KBM-7 (cell line): ENCODE measurements around the gene CLNS1A.
A peak's percentile ranks its signal among the peaks of the same experiment; 100 is the strongest.
"Not testable (repeated sequence)": the region's sequence is repeated elsewhere in the genome, so short reads cannot be mapped to it uniquely, and the experiment has no call there.

ENCODE experiments used
- DNase-seq: peaks from one replicate; pipeline ENCODE4 v3.0.0-alpha.2; 2015
- in situ Hi-C: fragments of 300-500 bp; cut with MboI; formaldehyde crosslinking; loops from 2 replicates; pipeline ENCODE4 v1.14.3; 2020; ENCODE audit warnings: low sequenced_read_pairs, low pct_unique_long_range_greater_than_20kb, mixed read lengths

The CLNS1A gene

DNA sequence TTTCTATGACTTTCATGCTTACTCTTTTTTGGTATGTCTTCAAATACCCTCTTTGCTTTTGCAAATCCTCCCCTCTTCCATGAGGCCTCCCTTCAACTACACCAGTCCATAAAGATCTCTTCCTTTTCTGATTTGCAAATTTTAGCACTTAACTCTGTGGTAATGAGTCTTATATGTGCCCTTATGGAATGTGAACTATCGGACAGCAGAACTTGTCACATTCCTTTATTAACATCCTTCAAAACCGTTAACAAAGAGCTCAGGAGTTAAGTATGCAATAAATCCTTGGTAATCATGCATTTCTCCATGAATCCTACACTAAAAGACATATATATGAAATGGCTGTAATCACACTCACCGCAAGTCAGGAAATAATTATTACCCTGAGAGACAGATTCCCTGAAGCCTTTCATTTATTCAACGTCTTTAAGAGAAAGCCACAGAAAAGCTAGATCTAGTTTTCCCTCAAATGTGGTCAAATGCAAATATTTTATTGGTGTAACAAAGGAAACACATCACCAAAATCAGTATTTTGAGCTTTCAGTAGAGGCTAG, 7.4 kb downstream of the CLNS1A start:
- DNase-seq: no peak
- in situ Hi-C loops: no loop called here

DNA sequence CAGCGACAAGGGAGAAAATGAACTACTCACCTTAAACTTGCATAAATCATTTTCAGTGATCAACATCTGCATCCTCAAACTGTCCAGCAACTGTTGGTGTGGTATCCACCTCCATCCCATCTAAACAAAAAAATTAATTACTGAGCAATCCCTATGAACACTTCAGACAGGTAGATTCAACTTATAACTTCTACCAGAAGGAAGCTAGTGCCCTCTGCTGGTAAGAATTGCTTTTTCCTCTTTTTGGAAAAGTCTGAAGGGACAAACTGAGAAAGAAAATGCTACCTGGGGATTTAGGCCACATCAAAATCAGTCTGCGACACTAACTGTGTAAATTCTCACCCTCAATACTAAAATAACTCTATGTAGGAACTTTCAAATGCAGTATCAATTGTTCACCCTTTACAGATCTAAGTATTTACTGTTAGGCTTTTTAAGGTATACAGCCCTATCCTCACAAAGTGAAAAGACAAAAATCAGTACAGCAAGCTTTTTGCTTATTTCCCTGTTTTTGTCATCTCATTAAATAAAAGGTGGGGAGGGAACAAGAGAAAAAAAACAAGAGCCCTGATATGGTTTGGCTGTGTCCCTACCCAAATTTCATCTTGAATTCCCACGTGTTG, 17.9 kb downstream of the CLNS1A start:
- in situ Hi-C loops: no loop called here
- DNase-seq: peak; percentile 63

DNA sequence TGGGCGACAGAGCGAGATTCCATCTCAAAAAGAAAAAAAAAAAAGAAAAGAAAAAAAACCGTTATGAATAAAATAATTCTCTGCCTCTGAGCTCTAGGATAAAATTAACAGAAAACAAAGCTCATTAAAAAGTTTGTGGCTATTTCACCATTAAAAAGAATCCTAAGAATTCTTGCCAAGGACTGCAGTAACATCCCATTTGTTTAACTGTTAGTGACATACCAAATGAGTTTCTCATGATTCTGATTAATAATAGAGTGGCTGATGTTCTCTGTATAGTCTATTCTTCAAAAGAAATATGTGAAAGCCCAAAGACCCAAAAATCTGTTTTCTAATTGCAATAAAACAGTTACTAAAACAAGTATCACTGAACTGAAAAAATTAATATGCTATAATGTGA, 19.7 kb downstream of the CLNS1A start:
- in situ Hi-C loops: no loop called here
- no peak for DNase-seq

DNA sequence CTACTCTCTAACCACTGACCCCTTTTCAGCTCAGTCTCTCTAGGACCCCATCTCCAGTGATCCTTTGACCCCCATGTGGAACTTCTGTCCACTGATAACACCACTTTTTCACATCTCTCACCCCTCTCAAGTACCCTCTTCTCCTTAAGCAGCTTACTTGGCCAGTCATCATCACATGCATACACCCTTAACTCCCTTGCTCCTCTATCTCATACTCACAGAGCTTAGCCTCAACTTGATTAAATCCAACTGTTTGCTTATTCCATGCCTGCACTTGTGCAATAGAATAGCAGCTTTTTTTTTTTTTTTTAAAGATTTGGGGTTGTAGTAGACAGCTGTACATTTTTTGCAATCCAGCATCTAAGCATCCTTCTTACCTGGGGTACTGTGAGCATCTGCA, 25.7 kb downstream of the CLNS1A start:
- no peak for DNase-seq
- in situ Hi-C loops: no loop called here

DNA sequence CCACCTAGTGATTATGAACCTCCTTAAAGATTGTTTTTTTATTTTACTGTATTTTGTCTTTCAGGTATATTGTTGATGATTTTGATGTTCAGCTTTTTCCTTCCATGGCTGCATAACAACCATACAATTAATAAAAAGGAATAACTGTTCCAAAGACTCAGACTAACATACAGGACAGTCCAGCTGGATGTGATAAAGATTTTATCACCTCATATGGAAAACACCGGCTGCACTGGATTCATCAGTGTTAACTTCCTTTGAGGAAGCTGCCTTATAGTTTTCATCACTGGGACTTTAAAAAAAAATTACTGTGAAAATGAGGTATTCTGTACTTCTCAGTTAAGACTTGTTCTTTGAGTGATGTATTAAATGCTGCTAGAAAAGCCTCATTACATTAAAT, 28.4 kb downstream of the CLNS1A start:
- no peak for DNase-seq
- in situ Hi-C loops: no loop called here

DNA sequence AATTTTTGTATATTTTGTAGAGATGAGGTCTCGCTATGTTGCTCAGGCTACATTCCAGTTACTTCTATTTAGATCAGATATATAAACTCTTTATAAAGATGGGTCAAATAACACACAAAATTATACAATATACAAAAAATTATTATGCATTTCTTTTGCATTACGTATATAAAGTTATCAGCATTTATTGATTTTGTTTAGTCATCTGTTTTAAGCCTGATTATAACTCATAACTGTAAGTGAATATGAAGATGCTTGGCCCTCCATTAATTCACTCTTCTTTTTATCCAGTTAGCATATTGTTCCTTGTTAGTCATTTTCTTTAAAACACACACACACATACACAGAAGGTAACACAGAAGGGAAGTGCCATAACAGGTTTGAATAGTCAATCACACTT, 33.3 kb downstream of the CLNS1A start:
- in situ Hi-C loops: no loop called here
- DNase-seq: no peak

DNA sequence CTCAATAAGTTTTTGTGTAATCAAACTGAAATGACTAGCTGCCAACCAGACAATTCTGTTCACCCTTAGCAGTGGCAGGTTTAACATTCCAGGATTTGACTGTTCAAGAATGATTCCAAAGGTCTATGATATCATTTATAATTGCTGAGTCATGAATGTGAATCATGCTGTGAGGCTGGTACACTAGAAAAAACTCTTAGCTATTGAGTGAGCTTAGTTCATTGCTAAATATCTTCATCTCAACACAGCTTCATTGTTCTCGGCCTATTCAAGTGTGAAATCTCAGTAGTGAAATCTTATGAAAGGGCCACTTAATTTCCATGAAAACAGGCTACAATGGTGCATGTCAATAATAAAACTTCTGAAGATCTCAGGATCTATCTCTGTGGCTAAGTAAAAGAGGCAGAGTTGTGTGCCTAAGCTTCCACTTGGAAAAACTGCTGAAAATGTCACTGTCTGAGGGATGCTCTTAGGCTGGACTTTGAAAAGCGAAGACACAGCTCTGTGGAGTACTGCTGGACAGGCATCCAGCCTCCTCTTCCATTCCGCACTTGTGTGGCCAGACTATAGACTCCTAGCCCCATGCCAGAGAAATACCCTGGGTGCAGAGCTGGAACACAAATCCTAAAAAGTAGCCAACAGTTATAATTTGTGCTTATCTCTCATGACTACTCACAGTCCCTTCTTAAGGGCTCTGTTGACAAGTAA, 35.1 kb downstream of the CLNS1A start:
- DNase-seq: no peak
- in situ Hi-C loops: no loop called here

DNA sequence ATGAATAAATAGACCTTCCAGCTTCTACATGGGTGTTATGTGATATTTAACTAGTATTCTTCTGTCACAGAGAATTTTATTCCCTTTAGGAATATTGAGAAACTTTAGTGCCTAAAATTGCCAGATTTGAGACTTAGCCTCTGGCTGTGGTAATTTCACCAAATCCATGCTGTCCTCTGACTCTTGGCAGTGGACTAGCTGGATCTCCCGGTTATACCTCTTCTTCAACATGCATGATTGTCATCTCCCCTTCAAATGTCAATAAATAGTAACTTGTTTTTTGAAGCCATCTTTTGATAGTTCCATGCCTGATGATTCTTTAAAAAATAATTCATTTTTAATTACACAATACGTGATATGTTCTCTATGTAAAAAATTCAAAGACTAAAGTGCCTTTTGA, 39.4 kb downstream of the CLNS1A start:
- DNase-seq: no peak
- in situ Hi-C loops: no loop called here

DNA sequence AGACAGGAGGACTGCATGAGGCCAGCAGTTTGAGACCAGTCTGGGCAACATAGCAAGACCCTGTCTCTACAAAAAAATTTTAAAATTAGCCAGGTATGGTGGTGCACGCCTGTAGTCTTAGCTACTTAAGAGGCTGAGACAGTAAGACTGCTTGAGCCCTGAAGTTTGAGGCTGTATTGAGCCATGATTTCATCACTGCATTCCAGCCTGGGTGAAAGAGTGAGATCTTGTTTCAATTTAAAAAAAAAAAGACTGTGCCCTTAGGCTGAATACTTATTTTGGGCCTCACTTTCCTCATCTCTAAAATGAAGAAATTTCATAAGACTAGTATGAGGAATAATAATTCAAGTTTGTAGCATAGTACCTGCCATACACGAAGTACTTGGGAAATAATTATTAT, 41.0 kb downstream of the CLNS1A start:
- in situ Hi-C loops: no loop called here
- no peak for DNase-seq

DNA sequence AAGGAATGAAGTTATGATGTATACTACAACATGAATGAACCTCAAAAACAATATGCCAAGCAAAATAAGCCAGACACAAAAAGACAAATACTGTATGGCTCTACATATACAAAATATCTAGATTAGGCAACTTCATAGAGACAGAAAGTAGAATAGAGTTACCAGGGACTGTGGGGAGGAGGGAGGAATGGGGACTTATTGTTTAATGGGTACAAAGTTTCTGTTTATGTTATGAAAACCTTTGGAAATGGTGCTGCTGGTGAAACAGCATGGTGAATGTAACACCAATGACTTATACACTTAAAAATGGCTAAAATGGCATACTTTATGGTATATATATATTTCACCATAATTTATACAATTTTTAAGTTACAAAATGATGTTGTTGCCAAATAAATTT, 43.7 kb downstream of the CLNS1A start:
- in situ Hi-C loops: no loop called here

DNA sequence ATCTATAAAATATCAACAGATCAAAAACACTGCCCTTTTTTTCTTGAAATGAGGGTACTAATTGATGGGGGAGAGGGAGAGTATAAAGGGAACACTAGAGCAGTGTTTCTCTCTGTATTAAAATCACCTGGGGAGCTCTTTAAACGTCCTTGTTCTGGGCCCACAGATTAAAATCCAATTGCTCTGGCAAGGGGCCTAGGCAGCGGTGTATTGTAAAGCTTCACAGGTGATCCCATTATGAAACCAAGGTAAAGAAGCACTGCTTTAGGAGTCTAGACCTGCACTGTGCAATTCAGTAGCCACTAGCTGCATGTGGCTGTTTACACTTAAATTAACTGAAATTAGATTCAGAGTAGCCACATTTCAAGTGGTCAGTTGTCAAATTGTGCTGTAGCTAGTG, 44.9 kb downstream of the CLNS1A start:
- in situ Hi-C loops: no loop called here
- DNase-seq: no peak

More for the DNA sequence above, 43.7 kb downstream of the CLNS1A start:
- DNase-seq: no peak

DNA sequence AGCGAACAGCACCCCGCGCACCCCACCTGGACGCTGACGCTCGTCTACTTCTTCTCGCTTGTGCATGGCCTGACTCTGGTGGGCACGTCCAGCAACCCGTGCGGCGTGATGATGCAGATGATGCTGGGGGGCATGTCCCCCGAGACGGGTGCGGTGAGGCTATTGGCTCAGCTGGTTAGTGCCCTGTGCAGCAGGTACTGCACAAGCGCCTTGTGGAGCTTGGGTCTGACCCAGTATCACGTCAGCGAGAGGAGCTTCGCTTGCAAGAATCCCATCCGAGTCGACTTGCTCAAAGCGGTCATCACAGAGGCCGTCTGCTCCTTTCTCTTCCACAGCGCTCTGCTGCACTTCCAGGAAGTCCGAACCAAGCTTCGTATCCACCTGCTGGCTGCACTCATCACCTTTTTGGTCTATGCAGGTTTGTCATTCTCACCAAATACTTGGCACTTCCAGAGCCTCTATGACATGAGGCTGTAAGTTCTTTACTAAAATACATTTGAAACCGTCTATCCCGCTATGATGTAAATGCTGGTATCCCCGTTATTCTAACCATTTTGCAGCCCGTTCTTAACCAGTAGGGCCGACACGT, 47.3 kb downstream of the CLNS1A start:
- DNase-seq: no peak
- in situ Hi-C loops: no loop called here

DNA sequence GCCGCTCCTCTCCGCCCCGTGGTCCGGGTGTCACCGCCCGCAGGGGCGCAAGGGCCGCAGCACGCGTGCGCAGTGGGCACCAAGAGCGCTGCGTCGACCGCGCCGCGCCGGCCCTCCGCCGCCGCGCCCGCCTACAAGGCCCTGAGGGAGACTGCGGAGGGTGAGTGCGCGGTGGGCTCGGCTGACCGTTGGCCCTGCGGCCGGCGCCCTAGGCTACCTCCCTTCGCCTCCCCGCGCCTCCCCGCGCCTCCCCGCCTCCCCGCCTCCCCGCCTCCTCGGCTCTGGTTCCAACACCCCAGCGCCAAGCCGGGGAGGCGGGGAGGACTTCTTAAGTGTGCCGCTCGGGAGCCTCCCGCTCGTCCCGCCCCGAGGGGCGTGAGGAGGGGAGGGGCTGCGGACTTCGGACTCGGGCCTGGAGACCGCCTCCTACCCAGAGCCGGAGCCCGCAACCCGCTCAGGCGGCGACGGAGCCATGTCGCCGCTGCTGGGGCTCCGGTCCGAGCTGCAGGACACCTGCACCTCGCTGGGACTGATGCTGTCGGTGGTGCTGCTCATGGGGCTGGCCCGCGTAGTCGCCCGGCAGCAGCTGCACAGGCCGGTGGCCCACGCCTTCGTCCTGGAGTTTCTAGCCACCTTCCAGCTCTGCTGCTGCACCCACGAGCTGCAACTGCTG, 47.9 kb downstream of the CLNS1A start, which contains the start of gene AQP11:
Gene AQP11, plus strand, starts transcription at position 433 of the 673 bp plus-strand sequence. Its CDS starts 40 bp downstream, at position 473.
- peak; percentile 77 for DNase-seq
- in situ Hi-C loops: no loop called here

DNA sequence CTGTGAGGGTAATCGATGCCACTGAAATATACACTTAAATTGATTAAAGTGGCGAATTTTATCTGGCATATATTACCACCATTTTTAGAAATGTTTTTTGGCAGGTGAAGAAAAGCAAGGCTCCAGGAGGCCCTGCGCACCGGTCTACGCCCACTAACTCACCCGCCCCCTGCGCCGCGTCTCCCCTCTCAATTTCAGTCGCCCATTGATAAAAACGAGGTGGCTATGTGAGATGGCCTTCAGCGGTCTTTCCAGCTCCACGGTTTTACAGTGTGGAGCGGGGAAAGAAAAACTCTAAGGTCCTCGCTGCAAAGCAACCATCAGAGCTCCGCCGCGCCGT, 48.4 kb downstream of the CLNS1A start:
- in situ Hi-C loops: no loop called here
- DNase-seq: no peak

DNA sequence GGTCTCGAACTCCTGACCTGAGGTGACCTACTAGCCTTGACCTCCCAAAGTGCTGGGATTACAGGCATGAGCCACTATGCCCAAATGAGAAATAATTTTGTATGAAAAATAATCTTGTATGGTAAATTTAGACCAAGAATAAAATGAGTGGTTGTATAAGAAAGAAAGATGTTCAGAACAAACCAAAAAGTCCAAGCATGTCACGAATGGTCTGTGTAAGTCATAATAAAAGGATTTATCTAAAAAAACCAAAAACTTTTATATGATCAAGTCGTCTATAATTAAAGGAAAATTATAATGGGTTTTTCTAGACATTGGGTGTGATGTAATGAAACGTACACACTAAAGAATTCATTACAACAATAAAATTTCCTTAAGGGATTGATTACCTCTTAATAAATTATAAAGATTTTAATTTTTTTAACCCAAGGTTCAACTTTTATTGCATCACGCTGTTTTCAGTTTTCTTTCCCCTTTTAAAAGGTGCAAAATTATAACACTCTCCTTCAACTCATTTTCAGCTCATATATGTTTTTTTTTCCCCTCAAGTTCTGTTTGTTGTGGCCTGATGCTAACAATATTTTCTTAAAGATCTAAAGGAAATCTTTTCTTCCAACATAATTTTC, 56.8 kb downstream of the CLNS1A start:
- in situ Hi-C loops: no loop called here
- peak; percentile 36 for DNase-seq

DNA sequence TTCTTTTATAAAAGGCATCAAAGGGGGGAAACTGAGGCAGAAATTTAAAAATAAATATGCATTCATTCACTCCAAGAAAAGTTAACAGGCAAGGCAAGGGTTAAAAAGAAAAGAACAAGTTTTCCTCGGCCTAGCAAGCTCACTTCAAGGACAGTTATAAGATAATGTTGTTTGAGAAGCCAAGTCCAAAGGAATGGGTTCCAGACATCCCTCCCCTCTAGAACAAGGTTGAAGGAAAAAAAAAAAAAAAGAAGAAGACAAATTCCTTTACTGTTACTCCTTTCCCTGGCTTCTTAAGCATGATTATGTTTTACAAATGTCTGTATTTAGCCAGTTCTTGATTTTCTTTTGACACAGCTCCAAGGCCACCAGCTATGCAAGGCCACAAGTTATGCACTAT, 62.2 kb downstream of the CLNS1A start:
- in situ Hi-C loops, DNase-seq: not testable (repeated sequence)

DNA sequence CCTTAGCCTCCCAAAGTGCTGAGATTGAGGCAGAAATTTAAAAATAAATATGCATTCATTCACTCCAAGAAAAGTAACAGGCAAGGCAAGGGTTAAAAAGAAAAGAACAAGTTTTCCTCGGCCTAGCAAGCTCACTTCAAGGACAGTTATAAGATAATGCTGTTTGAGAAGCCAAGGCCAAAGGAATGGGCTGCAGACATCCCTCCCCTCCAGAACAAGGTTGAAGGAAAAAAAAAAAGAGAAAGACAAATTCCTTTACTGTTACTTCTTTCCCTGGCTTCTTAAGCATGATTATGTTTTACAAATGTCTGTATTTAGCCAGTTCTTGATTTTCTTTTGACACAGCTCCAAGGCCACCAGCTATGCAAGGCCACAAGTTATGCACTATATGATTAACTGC, 66.7 kb downstream of the CLNS1A start:
- DNase-seq, in situ Hi-C loops: not testable (repeated sequence)

DNA sequence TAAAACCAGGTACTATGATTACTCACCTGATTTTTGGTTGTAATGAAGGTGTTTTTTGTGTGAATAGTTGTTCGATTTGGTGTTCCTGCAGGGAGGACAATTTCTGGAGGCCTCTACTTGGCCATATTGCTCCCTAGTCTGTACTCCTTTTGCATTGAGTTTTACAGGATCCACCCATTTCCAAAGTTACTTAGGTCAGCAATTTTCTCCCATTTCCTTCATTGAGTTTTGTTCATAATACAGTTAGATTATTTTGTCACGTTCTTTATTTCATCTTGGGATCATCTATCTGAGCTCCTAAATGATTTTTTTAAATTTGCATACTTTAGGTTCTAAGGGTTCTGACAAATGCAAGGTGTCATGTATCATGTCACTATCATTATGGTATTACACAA, 67.9 kb downstream of the CLNS1A start:
- in situ Hi-C loops: no loop called here
- DNase-seq: no peak

DNA sequence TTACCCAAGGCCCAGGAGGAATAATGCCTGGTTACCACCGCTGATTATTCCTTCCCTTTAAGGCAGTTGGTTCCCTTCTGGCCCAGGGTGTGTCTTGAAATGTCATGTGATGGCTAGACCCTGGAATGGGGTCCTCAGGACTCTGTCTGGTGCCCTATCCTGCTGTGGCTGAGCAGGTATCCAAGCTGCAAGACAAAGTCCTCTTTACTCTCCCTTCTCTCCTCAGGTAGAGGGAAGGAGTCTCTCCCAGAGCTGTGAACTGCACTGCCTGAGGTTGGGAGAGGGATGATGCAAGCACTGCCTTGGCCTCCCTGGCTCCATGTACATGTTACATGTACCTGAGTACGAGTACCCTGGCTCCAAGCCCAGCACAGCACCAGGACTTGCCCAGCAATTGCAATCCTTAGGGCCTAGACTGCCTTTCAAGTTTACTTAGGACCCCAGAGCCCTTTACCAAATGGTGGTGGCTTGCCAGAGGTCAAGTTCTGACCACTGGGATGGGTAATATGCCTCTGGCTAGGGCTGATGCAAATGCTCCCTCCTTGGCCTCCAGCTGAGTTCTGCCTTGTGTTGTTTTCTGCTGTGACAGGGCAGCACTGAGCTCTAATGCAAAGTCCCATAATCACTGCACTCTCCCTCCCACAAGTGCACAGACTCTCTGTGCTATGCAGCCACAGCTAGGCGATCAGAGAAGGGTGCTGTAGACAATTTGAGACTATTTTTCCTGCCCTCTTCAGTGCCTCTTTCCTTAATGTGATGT, 68.5 kb downstream of the CLNS1A start:
- DNase-seq: no peak
- in situ Hi-C loops: no loop called here
